Liver (tissue), 3 donors: Measurements from ENCODE around the gene ZBED2.

ENCODE experiments used
- EGR1 ChIP-seq, 2 donors: IDR thresholded peaks; 2 replicates each; pipeline ENCODE4 v1.6.1; 2016 to 2018; ENCODE audit warnings: antibody characterized with exemption in 2 of 2, low read depth in 2 of 2
- RAD21 ChIP-seq, 2 donors: IDR thresholded peaks; 2 replicates each; pipeline ENCODE4 v1.6.1; 2016; ENCODE audit warnings: antibody characterized with exemption in 2 of 2, mild to moderate bottlenecking in 2 of 2
- TAF1 ChIP-seq: conservative IDR thresholded peaks from 2 replicates; pipeline ENCODE4 v1.6.1; 2016; ENCODE audit warnings: antibody characterized with exemption, mild to moderate bottlenecking
- YY1 ChIP-seq: IDR thresholded peaks from 2 replicates; pipeline ENCODE4 v1.6.1; 2016; ENCODE audit warnings: antibody characterized with exemption, mild to moderate bottlenecking
- TF ChIP-seq, protein P1 (sequence below): fragments of 150-350 bp; IDR thresholded peaks from 2 replicates; pipeline ENCODE4 v1.5.1; 2017; ENCODE audit warnings: improper control_type of control experiment, low read depth, low read length; ENCODE audit not compliant: missing input control
- TF ChIP-seq, protein P2 (sequence below): IDR thresholded peaks from 2 replicates; pipeline ENCODE4 v1.6.1; 2016; ENCODE audit warnings: antibody characterized with exemption
- donor health status: healthy.
- donor health status: healthy.

DNA sequence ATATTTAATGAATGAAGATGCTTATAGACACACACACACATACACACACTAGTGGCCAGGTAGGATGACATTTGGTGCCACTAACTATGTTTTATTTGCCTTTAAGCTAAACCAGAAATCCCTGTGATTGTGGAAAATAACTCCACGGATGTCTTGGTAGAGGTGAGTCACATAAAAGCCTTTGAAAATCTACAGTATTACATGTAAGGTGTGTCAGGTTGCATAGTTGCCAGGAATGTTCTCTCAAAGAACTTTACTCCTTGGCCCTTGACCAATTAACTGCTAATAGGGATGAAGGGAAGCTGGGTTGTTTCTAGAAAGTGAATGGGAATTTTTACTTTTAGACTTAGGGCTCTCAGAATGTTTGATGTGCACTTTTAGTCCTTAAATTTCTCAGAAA is 9.9 kb downstream of the ZBED2 start:
- TF ChIP-seq, protein P1, sequence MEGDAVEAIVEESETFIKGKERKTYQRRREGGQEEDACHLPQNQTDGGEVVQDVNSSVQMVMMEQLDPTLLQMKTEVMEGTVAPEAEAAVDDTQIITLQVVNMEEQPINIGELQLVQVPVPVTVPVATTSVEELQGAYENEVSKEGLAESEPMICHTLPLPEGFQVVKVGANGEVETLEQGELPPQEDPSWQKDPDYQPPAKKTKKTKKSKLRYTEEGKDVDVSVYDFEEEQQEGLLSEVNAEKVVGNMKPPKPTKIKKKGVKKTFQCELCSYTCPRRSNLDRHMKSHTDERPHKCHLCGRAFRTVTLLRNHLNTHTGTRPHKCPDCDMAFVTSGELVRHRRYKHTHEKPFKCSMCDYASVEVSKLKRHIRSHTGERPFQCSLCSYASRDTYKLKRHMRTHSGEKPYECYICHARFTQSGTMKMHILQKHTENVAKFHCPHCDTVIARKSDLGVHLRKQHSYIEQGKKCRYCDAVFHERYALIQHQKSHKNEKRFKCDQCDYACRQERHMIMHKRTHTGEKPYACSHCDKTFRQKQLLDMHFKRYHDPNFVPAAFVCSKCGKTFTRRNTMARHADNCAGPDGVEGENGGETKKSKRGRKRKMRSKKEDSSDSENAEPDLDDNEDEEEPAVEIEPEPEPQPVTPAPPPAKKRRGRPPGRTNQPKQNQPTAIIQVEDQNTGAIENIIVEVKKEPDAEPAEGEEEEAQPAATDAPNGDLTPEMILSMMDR: no peak
- TF ChIP-seq RAD21 (IDR thresholded peaks at IDR 0.05) (no peak), YY1 (no peak), EGR1 (IDR thresholded peaks at IDR 0.05; ENCODE audit: low read depth in 2 of 2) (no peak), TAF1 (no peak)
- TF ChIP-seq, protein P2, sequence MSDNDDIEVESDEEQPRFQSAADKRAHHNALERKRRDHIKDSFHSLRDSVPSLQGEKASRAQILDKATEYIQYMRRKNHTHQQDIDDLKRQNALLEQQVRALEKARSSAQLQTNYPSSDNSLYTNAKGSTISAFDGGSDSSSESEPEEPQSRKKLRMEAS: no peak
